GM10248 (cell line): ENCODE results near the gene KCNQ5.

ENCODE experiments used
- CTCF ChIA-PET: fragments of 300-600 bp; sonication (Branson Sonifier 250); formaldehyde crosslinking; extraction: SDS; loops from one replicate; lab custom pipeline; 2021; ENCODE audit warnings: antibody characterized with exemption; lab: Yijun Ruan, JAX
- POLR2A ChIA-PET: fragments of 350-650 bp; sonication (Branson Sonifier 250); formaldehyde crosslinking; extraction: SDS; loops from one replicate; lab custom pipeline; 2020; ENCODE audit warnings: antibody characterized with exemption; lab: Yijun Ruan, JAX
- DNase-seq: peaks from one replicate; pipeline ENCODE4 v3.0.0; 2012; ENCODE audit errors: extremely low spot score
- TF ChIP-seq, protein P1 (sequence below): IDR thresholded peaks from 2 replicates; pipeline ENCODE4 v1.5.1; 2012; ENCODE audit warnings: mild to moderate bottlenecking, low read depth; ENCODE audit errors: extremely low read depth, missing control alignments, control extremely low read depth

The KCNQ5 gene

DNA sequence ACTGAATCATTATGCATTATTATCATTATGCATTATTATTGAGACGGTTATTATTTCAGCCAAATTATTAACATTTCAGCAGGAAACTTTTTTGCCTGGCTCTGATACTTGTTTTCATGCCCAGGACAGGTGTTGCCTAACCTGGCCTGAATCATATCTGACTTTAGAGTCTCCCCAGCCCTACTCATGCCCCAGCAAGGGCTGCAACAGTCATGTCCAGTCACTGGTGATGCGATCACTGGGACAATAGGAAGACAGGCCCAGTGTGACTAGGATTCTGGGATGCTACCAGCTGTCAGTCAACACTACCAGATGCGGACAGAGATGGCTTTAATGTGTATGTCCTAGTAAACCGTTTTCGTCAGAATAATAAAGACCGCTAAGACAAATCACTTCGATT is 318.4 kb downstream of the KCNQ5 start:
- ChIA-PET CTCF (interaction anchor here (1.8 kb wide), 1 partner anchor 10 kb away, joined by 5 read pairs; no protein-coding TSS in a partner anchor), POLR2A (no interaction called here)
- TF ChIP-seq, protein P1, sequence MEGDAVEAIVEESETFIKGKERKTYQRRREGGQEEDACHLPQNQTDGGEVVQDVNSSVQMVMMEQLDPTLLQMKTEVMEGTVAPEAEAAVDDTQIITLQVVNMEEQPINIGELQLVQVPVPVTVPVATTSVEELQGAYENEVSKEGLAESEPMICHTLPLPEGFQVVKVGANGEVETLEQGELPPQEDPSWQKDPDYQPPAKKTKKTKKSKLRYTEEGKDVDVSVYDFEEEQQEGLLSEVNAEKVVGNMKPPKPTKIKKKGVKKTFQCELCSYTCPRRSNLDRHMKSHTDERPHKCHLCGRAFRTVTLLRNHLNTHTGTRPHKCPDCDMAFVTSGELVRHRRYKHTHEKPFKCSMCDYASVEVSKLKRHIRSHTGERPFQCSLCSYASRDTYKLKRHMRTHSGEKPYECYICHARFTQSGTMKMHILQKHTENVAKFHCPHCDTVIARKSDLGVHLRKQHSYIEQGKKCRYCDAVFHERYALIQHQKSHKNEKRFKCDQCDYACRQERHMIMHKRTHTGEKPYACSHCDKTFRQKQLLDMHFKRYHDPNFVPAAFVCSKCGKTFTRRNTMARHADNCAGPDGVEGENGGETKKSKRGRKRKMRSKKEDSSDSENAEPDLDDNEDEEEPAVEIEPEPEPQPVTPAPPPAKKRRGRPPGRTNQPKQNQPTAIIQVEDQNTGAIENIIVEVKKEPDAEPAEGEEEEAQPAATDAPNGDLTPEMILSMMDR, result no peak
- no peak for DNase-seq

DNA sequence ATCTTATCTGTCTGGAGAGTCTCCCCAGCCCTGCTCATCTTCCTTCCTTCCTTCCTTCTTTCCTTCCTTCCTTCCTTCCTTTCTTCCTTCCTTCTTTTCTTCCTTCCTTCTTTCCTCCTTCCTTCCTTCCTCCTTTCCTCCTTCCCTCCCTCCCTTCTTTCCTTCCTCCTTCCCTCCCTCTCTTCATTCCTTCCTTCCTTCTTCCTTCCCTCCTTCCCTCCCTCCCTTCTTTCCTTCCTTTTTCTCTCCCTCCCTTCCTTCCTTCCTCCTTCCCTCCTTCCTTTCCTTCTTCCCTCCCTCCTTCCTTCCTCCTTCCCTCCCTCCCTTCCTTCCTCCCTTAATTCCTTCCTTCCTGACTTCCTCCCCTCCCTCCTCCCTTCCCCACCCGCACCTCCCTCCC is 319.4 kb downstream of the KCNQ5 start:
- ChIA-PET CTCF (interaction anchor here (1.9 kb wide), 1 partner anchor 10 kb away, joined by 5 read pairs; no protein-coding TSS in a partner anchor), POLR2A (no interaction called here)
- DNase-seq, result no peak
- TF ChIP-seq, protein P1, result no peak

DNA sequence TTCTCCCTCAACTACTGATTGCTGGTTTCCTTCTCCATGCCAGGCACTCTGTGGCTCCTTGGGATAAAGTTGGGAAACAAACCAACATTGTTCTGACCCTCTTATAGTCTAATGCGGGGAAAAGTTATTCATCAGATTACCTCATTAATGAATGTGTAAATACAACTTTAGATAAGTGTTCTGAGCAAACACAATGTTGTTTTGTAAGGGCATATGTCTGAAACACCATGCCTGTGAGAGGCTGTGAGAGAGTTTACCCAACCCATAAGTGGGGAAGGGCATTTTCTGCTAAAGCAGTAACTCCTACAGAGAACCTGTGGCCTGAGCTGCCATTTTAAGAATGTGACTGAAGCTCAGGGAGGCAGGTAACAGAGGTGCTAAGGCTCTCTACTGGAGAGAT is 319.9 kb downstream of the KCNQ5 start:
- ChIA-PET CTCF (interaction anchor here (1.9 kb wide), 1 partner anchor 10 kb away, joined by 5 read pairs; no protein-coding TSS in a partner anchor), POLR2A (no interaction called here)
- TF ChIP-seq, protein P1, result no peak
- DNase-seq, result no peak

DNA sequence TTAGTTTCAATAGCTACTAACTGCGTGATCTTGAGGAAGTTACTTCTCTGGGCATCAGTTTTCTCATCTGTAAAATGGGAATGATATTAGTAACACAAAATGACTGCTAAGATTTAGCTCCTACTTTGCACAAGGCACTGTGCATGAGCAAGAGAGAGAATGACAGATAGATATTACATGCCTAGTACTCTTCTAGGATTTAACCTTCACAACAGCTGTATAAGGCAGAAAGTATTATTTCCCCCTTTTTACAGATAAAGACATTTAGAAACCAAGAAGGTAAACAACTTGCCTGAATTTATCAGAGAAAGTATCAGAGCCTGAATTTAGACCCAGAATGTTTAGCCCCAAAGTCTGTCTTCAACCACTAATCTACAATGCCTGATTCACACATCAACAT is 321.8 kb downstream of the KCNQ5 start:
- DNase-seq, result no peak
- POLR2A ChIA-PET, result no interaction called here
- TF ChIP-seq, protein P1, result no peak
- CTCF ChIA-PET, result interaction anchor here (1.0 to 1.2 kb wide), 2 partner anchors 12 to 18 kb away, joined by 3 read pairs; no protein-coding TSS in a partner anchor

DNA sequence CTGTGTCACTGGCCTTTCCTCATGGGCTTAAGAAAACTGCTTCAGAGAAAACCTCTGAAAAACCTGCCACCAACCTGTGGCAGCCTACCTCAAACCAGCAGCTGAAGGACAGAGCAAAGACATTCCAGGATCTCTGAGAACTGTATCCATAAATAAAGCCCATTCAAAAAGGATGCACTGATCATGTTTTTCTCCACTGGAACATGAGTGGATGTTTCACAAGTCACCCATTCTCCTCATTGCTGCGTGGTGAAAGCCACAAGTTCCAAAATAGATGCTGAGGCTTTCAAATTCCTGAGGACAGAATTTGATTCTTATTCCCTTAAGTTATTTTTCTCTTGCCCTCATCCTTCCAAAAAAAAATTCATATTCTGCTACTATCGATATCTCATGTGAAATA is 322.8 kb downstream of the KCNQ5 start:
- TF ChIP-seq, protein P1, result no peak
- ChIA-PET CTCF (no interaction called here), POLR2A (no interaction called here)
- DNase-seq, result no peak

DNA sequence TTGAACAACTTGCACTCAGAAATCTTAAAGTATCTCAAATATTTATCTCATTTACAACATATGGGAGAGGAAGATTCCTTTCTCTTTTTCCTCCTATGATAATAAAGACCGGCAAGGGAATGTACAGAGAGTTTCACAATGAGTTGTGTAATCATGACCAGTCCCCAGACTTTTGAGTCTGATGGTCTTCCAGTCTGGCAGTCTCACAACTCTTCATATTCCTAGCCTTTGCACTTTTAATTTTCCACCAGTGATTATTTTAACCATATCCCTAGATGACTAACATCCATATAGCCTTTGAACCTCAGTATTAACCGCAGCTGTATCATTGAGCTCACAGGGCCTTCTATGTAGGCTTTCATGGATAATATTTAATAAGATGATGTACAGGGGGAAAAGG is 324.9 kb downstream of the KCNQ5 start:
- ChIA-PET CTCF (interaction anchor here (0.9 kb wide), 1 partner anchor 10 kb away, joined by 3 read pairs; no protein-coding TSS in a partner anchor), POLR2A (no interaction called here)
- DNase-seq, result no peak
- TF ChIP-seq, protein P1, result no peak
